IPS-11a (cell line): ENCODE results near the gene KRTCAP2.

ENCODE experiments used
- H3K4me3 ChIP-seq: one replicate; pipeline ENCODE4 v1.5.1; 2013; ENCODE audit warnings: low read depth, low read length, control low read depth

KRTCAP2 gene

DNA sequence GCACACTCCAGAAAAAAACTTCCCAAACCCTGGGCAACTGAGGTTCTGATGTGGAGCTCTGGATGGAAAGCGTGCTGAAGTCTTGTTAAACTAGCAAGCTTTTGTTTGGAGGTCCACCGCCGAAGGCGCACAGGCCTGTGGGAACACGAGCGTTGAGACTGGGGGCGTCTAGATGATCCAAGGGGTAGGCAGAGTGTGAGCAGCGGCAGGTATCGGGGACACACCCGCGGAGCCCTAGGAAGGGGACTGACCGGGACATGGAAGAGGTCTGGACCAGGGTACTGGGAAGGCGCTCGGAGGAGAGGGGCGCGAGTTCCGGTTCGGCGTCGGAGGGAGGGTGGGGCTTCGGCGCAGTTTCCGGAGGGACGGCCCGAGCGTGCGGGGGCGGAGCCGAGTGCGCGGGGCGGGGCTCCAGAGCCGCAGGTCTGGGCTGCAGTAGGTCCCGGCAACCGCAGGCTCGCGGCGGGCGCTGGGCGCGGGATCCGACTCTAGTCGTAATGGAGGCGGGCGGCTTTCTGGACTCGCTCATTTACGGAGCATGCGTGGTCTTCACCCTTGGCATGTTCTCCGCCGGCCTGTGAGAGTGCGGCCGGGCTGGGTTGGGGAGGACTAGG lies 37.6 kb downstream of the KRTCAP2 start, which contains the start of gene SLC50A1:
SLC50A1 (plus strand) TSS at position 438 of the 614 bp plus-strand sequence; CDS start at position 498, 60 bp downstream.
- peak within 1 kb of the TSS; percentile 75 for H3K4me3 ChIP-seq

DNA sequence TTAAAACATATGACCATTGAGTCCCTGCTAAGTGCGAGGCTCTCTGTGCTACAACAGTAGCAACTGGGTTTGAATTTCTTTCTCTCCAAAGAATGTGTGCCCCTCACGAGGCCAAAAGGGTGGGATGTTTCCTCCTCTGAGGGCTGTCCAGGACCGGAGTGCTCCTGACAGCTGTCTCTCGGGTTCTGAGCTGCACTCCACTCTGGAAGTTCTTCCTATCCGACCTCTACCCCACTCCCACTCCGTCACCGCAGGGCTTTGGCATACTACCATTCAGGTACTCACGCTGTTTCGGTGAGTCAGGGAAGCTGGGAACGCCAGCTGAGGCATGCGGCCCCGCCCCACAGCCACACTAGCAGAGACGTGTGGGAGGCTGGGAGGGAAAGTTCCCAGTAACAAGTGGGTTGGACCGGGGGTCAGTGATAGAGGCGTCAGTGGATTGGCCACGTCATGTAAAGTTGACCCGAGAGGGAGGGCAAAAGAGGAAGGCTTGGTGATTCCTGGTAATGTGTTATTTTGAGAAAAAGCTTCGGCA lies 38.2 kb downstream of the KRTCAP2 start:
- H3K4me3 ChIP-seq, result peak overlapping the region; percentile 75

DNA sequence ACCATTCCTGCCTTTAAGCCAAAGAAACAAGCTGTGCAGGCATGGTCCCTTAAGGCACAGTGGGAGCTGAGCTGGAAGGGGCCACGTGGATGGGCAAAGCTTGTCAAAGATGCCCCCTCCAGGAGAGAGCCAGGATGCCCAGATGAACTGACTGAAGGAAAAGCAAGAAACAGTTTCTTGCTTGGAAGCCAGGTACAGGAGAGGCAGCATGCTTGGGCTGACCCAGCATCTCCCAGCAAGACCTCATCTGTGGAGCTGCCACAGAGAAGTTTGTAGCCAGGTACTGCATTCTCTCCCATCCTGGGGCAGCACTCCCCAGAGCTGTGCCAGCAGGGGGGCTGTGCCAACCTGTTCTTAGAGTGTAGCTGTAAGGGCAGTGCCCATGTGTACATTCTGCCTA lies 38.8 kb downstream of the KRTCAP2 start:
- no peak overlapping the region for H3K4me3 ChIP-seq

DNA sequence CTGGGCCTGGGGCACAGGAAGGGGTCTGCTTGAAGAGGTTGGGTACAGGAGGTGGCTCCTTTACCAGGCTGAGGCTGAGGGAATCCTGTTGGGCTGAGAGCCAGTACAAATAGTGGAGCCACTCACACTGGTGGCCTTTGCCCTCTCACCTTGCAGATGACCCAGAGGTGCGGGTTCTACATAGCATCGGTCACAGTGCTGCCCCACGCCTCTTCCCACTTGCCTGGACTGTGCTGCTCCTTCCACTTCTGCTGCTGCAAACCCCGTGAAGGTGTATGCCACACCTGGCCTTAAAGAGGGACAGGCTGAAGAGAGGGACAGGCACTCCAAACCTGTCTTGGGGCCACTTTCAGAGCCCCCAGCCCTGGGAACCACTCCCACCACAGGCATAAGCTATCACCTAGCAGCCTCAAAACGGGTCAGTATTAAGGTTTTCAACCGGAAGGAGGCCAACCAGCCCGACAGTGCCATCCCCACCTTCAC lies 39.3 kb downstream of the KRTCAP2 start:
- no peak overlapping the region for H3K4me3 ChIP-seq

DNA sequence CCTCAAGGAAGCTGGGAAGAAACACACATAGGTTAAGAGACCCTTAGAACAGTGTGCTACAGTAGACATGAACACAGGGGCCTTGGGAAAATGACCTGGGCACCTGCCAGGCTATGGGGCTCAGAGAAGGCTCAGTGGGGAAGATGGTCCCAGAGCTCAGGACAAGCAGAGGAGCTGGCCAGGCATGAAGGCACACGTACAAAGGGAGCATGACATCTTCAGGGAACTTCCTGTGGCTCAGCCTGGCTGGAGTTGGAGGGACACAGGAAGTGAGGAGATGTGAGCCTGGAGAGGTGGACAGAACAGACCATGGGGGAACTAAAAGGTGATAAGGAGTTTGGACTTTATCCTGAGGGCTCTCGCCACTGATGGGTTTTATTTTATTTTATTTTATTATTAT lies 41.2 kb downstream of the KRTCAP2 start:
- H3K4me3 ChIP-seq, result no peak overlapping the region

DNA sequence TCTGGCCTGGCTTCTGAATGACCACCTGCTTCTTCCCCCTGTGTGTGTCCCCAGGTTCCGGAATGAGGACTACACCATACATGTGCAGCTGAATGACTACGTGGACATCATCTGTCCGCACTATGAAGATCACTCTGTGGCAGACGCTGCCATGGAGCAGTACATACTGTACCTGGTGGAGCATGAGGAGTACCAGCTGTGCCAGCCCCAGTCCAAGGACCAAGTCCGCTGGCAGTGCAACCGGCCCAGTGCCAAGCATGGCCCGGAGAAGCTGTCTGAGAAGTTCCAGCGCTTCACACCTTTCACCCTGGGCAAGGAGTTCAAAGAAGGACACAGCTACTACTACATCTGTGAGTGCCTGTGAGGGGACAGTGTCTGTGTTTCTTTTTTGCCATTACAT lies 41.8 kb downstream of the KRTCAP2 start:
- H3K4me3 ChIP-seq, result no peak overlapping the region

DNA sequence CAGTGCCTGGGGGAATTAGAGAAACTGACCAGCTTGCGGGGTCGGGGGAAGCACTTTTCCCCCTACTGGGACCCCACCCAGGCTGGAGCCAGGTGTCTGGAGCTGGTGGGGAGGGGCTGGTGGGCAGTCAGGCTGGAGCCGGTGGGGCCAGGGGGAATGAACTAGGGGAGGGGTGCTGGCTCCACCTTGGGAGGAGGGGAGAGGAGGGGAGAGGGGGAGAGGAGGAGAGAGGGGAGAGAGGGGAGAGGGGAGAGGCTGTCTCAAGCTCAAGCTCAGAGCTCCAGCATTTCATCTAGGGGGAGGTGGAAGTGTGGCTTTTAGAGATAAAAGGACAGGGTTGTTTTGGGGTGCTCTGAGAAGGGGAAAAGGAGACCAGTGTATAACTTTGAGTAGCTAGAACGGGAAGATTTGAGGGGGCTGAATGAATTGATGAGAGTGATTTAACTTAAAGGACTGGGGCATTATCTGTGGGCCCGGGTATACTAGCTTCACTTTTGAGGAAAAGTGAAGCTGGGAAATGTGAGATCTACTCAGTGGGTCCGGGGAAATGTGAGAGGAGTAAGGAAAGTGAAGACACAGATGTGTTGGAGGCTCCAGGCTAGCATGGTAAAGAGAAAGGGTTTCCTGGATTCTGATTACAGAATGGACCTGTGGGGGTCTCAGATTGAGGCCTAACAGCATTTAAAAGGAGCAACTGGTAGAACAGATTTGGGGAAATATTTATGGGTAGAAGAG lies 42.7 kb downstream of the KRTCAP2 start:
- peak overlapping the region; percentile 30 for H3K4me3 ChIP-seq

DNA sequence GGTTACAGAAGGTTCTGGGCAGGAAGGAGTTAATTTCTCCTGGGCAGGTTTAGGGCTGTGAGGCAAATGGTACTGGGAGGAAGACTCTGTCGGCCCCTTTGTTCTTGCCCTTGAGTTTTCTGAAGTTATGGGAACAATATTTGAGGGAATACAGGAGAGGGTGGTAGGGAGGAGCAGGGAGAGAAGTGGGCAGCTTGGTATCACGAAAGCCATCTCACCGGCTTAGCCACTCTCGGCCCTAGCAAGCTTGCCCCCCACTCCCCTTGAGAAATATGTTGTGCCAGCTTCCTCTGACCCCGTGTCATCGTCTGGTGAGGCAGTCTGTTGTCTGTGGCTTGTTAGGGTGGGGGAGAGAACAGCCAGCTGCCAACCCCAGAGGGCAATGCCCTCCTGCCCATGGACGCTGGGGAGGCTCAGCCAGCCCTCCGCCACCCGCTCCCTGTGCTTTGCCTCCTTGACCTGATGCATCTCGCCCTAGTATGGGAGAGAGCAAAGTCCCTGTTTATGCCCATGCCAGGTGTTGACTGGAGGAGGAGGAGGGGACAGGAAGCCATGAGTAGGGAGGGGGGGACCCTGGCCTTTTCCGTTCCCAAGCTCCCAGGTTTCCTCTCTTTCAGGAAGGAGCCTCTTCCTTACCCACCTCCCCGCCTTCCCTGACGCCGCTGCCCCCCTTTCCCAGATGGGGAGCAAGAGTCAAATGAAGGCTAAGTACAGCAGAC lies 44.2 kb downstream of the KRTCAP2 start:
- peak overlapping the region; percentile 13 for H3K4me3 ChIP-seq

DNA sequence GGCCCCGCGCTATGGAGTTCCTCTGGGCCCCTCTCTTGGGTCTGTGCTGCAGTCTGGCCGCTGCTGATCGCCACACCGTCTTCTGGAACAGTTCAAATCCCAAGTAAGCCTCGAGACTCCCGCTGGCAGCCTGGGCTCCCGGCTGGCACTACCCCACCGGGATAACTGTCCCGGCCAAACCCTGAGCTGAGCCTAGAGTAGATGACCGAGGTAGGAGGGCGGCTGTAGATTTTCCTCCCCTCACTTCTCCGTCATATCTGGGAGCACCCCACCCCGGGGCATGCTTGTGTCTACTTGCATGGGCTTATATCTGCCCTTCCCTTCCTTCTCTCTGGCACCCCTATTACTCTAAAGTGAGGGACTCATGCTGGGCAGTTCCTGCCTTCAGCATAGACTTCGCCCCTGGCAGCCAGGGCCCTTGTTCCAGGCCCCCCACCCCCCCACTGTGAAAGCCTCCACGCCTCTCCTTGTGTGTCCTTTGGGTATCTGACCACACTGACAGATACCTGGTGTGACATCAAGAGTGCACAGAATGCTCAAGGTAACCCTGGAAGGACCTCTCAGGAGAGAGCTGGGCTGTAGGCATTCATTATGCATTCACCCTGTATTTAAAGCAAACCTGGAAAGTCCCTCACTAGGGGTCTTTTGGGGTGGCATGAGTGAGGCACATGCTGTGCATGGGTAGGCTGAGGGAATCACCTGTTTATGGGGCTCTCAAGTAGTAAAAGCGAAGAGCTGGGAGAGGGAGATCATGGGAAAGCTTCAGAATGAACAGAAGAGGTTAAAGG lies 44.9 kb downstream of the KRTCAP2 start:
- peak overlapping the region; percentile 35 for H3K4me3 ChIP-seq

DNA sequence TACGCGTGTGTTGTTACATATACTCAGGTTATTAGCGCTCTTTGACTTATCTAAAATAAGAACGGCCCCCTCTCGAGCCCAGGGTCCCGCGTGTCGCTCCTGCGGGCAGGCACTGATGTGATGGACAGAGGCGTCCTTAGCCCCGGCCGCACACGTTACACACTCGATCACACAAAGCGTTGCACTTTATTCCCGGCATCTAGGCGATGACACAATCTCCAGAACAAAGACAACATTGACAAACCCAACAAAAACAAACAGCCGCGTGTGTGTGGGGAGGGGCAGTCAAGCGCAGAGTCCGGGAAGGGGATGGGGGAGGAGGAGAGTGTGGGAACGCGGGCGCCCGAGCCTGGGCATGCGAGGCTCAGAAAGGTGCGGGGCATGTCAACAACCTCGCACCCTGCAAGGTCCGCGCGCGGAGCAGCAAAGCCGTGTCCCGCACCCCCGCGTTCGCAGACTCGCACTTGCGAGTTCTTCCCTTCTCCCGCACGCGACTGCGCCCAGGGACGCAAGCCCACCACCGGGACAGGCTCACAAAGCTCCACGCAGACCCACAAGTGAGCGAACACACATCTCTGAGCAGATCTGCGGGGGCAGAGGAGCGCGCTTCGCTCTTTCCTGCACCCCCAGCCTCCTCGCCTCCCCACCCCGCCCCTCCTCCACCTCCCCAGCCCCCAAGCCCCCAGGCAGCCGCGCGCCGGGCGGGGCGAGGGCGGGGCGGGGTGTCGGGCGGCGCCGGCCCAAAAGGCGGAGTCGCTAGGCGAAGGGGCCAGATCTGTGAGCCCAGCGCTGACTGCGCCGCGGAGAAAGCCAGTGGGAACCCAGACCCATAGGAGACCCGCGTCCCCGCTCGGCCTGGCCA lies 45.8 kb downstream of the KRTCAP2 start, which contains the start of gene EFNA1:
EFNA1 (plus strand) TSS at position 772 of the 862 bp plus-strand sequence. CDS start 102 bp downstream, outside the sequence.
- H3K4me3 ChIP-seq, result peak within 1 kb of the TSS; percentile 57

DNA sequence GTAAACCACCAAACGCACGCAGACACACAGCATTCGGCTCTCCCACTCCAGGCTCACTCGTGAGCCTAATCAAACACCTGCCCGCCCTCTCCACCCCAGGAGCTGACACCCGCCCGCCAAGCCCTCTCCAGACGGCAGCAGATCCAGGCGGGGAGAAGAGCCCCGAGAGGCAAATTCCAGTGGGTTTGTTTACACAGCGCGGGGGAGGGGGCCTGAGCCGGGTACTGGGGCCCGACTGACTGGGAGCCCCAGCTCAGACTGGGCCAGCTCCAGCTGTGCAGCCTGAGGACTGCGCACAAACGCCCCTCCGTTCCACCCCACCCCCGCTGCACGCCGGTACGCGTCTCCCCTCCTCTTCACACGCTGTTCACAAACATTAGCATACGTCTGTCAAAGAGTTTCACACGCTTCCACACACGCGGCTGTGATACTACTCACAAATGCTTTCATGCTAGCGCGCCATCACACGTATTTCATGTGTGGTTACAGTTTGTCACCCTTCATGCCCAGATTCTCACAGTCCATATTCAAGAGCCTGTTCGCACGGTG lies 46.5 kb downstream of the KRTCAP2 start:
- peak overlapping the region; percentile 57 for H3K4me3 ChIP-seq

DNA sequence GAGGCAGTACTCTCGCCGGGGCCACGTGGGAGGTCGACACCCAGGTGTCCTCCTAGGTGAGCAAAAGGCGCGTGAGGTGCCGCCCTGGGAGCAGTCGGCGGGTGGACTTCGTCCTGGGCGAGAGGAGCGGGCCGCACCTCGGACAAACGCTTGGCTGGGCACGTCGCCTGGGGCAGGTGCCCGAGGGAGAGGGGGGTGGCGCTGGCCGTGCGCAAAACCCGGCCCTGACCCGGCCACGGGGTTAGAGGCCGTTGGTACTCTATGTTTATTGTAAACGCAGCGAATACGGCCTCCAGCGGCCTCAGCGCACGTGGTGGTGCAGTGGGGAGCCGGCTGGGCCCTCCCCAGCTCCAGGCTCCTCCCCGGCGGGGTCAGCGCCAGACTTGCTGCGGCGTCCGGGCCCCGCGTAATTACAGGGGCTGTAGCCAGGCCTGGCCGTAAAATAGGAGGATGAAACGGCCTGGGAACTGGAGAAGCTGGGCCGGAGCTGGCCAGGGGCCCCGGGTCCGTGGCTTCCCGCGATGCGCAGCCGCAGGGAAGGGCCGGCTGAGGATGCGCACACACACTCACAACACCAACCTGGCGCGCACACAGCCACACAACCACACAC lies 47.1 kb downstream of the KRTCAP2 start:
- H3K4me3 ChIP-seq, result peak overlapping the region; percentile 57

DNA sequence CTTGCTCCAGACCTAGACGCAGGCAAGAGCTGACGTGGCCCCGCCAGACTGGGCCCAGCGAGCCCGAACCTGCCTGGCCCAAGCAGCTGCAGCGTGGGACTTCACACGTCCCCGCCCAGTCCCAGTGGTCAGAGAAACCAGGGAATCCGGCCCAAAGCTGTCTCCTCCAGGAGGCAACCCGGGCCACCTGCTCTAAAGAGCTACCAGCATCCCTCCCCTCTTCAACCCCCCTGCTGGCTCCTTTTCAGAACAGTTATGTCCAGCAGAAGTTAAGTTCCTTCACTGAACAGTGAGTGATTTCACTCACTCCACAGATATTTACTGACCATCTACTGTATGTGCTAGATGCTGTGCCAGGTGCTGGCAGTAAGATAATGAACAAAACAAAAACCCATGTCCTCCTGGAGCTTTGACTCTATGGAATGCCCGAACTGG lies 47.6 kb downstream of the KRTCAP2 start:
- H3K4me3 ChIP-seq, result no peak overlapping the region

DNA sequence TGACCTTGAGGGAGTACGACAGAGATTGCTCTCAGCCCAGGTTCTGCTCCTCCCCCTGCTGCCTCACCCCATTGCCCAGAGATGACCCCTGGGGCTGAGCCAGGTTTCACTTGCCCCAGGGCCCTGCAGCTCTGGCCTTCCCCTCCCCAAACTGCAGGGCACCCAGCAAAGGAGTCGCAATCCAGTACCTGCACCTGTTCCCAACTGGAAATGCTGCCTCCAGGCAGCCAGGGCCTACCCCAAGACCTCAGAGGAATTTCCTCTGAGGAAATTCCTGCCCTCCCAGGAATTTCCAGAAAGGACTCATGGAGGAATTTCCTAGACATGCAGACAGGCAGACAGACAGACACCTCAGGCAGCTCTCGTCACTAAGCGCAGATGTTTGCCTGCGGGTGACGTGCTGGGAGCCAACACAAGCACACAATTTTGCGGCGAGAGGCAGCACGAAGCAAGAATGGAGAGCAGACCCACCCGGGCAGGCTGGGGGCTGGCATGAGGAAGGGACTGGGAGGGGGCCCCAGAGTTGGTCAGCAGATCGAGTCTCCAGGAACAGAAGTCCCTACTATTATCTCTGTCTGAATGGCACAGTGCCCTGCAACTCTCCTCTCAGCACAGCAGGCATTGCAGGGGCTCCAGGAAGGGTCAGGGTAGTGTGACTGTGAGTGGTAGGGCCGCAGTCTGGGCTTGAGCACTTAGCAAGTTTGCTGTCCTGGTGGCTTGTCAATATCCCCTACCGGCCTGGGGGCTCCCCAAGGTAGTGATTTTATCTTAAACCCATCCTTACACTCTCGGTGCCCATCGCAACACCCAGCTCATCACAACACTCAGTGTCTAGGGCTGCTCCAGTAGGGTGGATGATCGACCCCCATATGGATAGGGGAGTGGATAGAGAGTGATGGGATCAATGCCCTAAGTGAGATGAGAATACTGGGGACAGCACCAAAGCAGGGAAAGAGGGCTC lies 48.3 kb downstream of the KRTCAP2 start:
- H3K4me3 ChIP-seq, result no peak overlapping the region

DNA sequence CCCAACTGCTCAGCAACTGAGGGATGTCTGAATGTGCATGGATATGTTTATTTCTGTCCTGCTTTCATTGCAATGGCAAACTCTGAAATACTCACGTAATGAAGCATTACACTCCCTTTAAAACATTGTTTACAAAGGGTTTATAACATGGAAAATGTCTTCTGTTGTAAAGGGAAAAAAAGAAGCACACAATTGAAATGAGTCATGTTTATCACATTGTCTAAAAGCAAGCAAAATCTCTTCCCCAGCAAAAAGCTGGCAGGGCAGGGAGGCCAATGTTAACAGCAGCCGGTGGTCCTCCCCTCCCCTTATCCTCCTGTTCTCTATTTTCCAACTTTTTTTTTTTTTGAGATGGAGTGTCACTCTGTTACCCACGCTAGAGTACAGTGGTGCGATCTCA lies 49.3 kb downstream of the KRTCAP2 start:
- no peak overlapping the region for H3K4me3 ChIP-seq

DNA sequence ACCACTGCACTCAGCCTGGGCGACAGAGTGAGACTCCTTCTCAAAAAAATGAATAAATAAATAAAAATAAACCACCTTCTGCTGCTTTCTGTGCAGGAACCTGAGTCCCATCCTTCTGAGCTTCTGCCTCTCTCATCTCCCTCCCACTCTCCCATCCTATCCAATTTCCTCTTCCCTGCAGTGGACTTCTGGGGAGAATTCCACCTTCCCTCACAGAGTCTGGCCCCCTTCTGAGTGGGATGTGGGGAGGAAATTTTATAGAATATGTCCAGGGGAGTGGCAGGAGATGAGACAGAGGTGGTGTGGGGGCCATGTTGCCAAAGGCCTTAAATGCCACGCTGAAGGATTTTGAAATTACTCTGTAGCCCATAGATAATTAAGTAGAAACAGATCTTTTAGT lies 50.8 kb downstream of the KRTCAP2 start:
- no peak overlapping the region for H3K4me3 ChIP-seq

DNA sequence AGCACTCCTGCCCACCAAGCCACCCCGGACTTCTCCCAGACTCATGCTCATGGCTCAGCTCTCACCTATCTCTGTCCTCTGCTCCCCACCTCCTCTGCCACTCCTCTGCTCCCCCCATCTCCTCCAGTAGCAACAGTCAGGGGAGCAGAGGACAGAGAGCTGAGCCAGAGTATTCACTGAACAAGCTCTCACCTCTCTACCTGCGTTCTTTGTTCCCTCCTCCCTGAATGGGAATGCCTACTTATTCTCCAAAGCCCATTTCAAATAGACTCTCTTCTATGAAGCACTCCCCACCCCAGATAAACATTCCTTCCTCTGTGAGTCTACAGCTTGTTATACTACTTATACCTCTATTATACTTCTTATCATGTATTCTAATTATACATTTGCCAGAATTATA lies 51.9 kb downstream of the KRTCAP2 start:
- no peak overlapping the region for H3K4me3 ChIP-seq

DNA sequence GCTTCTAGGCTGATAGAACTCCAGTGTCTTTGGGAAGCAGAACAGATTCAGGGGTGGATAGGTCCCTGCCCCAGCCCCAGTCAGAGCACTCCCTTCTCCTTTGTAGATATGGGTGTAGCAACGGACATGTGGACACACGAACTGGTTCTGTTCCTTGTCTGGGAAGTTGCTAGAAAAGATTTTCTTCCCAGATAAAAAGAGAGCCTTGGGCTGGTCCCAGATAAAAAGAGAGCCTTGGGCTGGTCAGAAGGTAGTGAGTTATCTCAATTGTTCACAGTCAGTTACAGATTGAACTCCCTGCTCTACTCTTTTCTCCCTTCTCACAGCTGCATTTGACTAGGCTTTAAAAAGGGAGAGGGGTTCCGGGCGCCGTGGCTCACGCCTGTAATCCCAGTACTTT lies 52.9 kb downstream of the KRTCAP2 start:
- H3K4me3 ChIP-seq, result no peak overlapping the region
